Astrocyte (in vitro differentiated cells and primary cell): ENCODE measurements around the gene CNPY4. TPM values are rescaled to one million over a fixed set of nuclear protein-coding genes. Genes with fewer than 3 reads are reported as not detected.

Source experiments
- DNase-seq: peaks from one replicate; pipeline ENCODE4 v3.0.0-alpha.2; 2010; ENCODE audit warnings: low read depth
- FAIRE-seq: peaks from 2 replicates; lab custom pipeline; 2011; peaks lifted over from hg19 to GRCh38; lab: Jason Lieb, UNC
- H2AFZ ChIP-seq: 2 replicates; pipeline ENCODE4 v1.6.0; 2012; ENCODE audit warnings: low read depth, low read length, inconsistent platforms
- H3K27ac ChIP-seq: 2 replicates; pipeline ENCODE4 v1.5.1; 2011; ENCODE audit warnings: low read depth, low read length, inconsistent platforms
- H3K27me3 ChIP-seq: 2 replicates; pipeline ENCODE4 v1.6.0; 2011; ENCODE audit warnings: low read length, inconsistent platforms; ENCODE audit not compliant: insufficient read depth
- H3K36me3 ChIP-seq: 2 replicates; pipeline ENCODE4 v1.5.1; 2011; ENCODE audit warnings: low read length, inconsistent platforms; ENCODE audit not compliant: insufficient read depth
- H3K4me1 ChIP-seq: 2 replicates; pipeline ENCODE4 v1.5.1; 2011; ENCODE audit warnings: low read length, inconsistent platforms; ENCODE audit not compliant: insufficient read depth
- H3K4me2 ChIP-seq: 2 replicates; pipeline ENCODE4 v1.6.0; 2012; ENCODE audit warnings: low read length, inconsistent platforms
- H3K4me3 ChIP-seq: 2 replicates; pipeline ENCODE4 v1.5.1; 2011; ENCODE audit warnings: low read depth, mild to moderate bottlenecking, low read length, inconsistent platforms; ENCODE audit not compliant: insufficient read depth
- H3K79me2 ChIP-seq: 2 replicates; pipeline ENCODE4 v1.6.0; 2012; ENCODE audit warnings: mild to moderate bottlenecking, low read length, inconsistent platforms; ENCODE audit not compliant: insufficient read depth
- H3K9ac ChIP-seq: 2 replicates; pipeline ENCODE4 v1.6.0; 2012; ENCODE audit warnings: mild to moderate bottlenecking, low read length, inconsistent platforms
- H3K9me3 ChIP-seq: 2 replicates; pipeline ENCODE4 v1.5.1; 2012; ENCODE audit warnings: low read depth, mild to moderate bottlenecking, low read length, inconsistent platforms; ENCODE audit not compliant: insufficient read depth
- H4K20me1 ChIP-seq: 2 replicates; pipeline ENCODE4 v1.6.0; 2012; ENCODE audit warnings: low read length, inconsistent platforms; ENCODE audit not compliant: insufficient read depth
- H3K27ac Mint-ChIP-seq: one replicate; pipeline ENCODE4 v1.8.0; 2021; ENCODE audit warnings: mild to moderate bottlenecking, mixed read lengths; ENCODE audit not compliant: unreplicated experiment
- H3K27me3 Mint-ChIP-seq: one replicate; pipeline ENCODE4 v1.8.0; 2021; ENCODE audit warnings: low read depth, mixed read lengths; ENCODE audit not compliant: unreplicated experiment
- H3K36me3 Mint-ChIP-seq: one replicate; pipeline ENCODE4 v1.8.0; 2021; ENCODE audit warnings: low read depth, mixed read lengths; ENCODE audit not compliant: unreplicated experiment
- H3K4me1 Mint-ChIP-seq: one replicate; pipeline ENCODE4 v1.8.0; 2021; ENCODE audit warnings: low read depth, mixed read lengths; ENCODE audit not compliant: unreplicated experiment
- H3K4me3 Mint-ChIP-seq: one replicate; pipeline ENCODE4 v1.8.0; 2021; ENCODE audit warnings: mild to moderate bottlenecking, moderate library complexity, mixed read lengths; ENCODE audit not compliant: unreplicated experiment
- H3K9me3 Mint-ChIP-seq: one replicate; pipeline ENCODE4 v1.8.0; 2021; ENCODE audit warnings: mild to moderate bottlenecking, mixed read lengths; ENCODE audit not compliant: unreplicated experiment
- CTCF ChIP-seq: IDR thresholded peaks from 2 replicates; pipeline ENCODE4 v1.5.1; 2011; ENCODE audit warnings: low read depth, mild to moderate bottlenecking, inconsistent platforms, low read length, moderate library complexity; ENCODE audit not compliant: insufficient read depth
- EZH2 ChIP-seq: IDR thresholded peaks from 2 replicates; pipeline ENCODE4 v1.6.1; 2012; ENCODE audit warnings: mild to moderate bottlenecking, low read length, inconsistent platforms; ENCODE audit not compliant: insufficient read depth
- total RNA-seq: library from RNA; stranded (reverse); gene quantifications from 2 replicates; pipeline ENCODE4 v1.2.1, GENCODE V29; 2021

Gene CNPY4
- total RNA-seq, 1 donor from 2014 or later = 16.4 TPM

GRCh38 chr7:100080907-100081534, 38.4 kb upstream of the CNPY4 start:
- Histone ChIP-seq H3K27me3 (no peaks in the 10 kb centered on the region), H3K4me3 (peak overlapping the region; percentile 96), H3K4me2 (peak overlapping the region; percentile 90), H3K79me2 (peaks cover 56% of the 10 kb centered on the region), H3K9me3 (peaks cover 3% of the 10 kb centered on the region), H2AFZ (peak overlapping the region; percentile 59), H3K4me1 (peaks cover 24% of the 10 kb centered on the region), H3K27ac (peak overlapping the region; percentile 93), H3K9ac (peak overlapping the region; percentile 99), H3K36me3 (peaks cover 22% of the 10 kb centered on the region), H4K20me1 (peaks cover 33% of the 10 kb centered on the region)
- Mint-ChIP-seq H3K9me3 (no peaks in the 10 kb centered on the region), H3K27ac (peak overlapping the region; percentile 94), H3K27me3 (no peaks in the 10 kb centered on the region), H3K4me1 (peaks cover 23% of the 10 kb centered on the region), H3K4me3 (peak overlapping the region; percentile 98), H3K36me3 (peaks cover 17% of the 10 kb centered on the region)
- FAIRE-seq = no peak
- DNase-seq = no peak
- TF ChIP-seq CTCF (no peak), EZH2 (no peak)

GRCh38 chr7:100081535-100082102, 37.8 kb upstream of the CNPY4 start, which contains the start of gene ZNF3:
TSS of gene ZNF3 (minus strand) at chr7:100081723. CDS start at chr7:100077357, 4,366 bp downstream.
- Mint-ChIP-seq H3K27me3 (no peaks in the 10 kb centered on the region), H3K36me3 (peaks cover 13% of the 10 kb centered on the region), H3K4me3 (peak within 1 kb of the TSS; percentile 98), H3K4me1 (peaks cover 23% of the 10 kb centered on the region), H3K9me3 (no peaks in the 10 kb centered on the region), H3K27ac (peak within 1 kb of the TSS; percentile 94)
- peak within 1 kb of the TSS; percentile 99 for H3K9ac ChIP-seq
- H4K20me1 ChIP-seq = peaks cover 30% of the 10 kb centered on the region
- peak; percentile 98 for DNase-seq
- FAIRE-seq = peak; percentile 45
- peaks cover 25% of the 10 kb centered on the region for H3K4me1 ChIP-seq
- peaks cover 3% of the 10 kb centered on the region for H3K9me3 ChIP-seq
- peak within 1 kb of the TSS; percentile 90 for H3K4me2 ChIP-seq
- H3K79me2 ChIP-seq = peaks cover 50% of the 10 kb centered on the region
- TF ChIP-seq CTCF (peak; percentile 68), EZH2 (no peak)
- peak within 1 kb of the TSS; percentile 96 for H3K4me3 ChIP-seq
- H3K27me3 ChIP-seq = no peaks in the 10 kb centered on the region
- H2AFZ ChIP-seq = peak within 1 kb of the TSS; percentile 59
- H3K36me3 ChIP-seq = peaks cover 19% of the 10 kb centered on the region
- H3K27ac ChIP-seq = peak within 1 kb of the TSS; percentile 93

- Histone ChIP-seq H3K36me3 (peaks cover 11% of the 10 kb centered on the region), H2AFZ (no peak overlapping the region), H3K9ac (peak overlapping the region; percentile 99), H3K79me2 (peaks cover 37% of the 10 kb centered on the region), H3K4me1 (peaks cover 38% of the 10 kb centered on the region), H4K20me1 (peaks cover 21% of the 10 kb centered on the region), H3K27ac (no peak overlapping the region), H3K4me2 (peak overlapping the region; percentile 90), H3K27me3 (no peaks in the 10 kb centered on the region), H3K9me3 (no peaks in the 10 kb centered on the region), H3K4me3 (no peak overlapping the region)
- DNase-seq (no peak), FAIRE-seq (no peak)
- TF ChIP-seq EZH2 = no peak
- no peak for TF ChIP-seq CTCF
- Mint-ChIP-seq H3K27me3 (no peaks in the 10 kb centered on the region), H3K27ac (peak overlapping the region; percentile 85), H3K9me3 (no peaks in the 10 kb centered on the region), H3K4me3 (peak overlapping the region; percentile 98), H3K4me1 (peaks cover 23% of the 10 kb centered on the region), H3K36me3 (peaks cover 6% of the 10 kb centered on the region)
Observed at GRCh38 chr7:100082978-100083377, 36.5 kb upstream of the CNPY4 start.
